HG03571 (cell line): ENCODE results near the gene ABCC3.
"Not testable (repeated sequence)": the region's sequence is repeated elsewhere in the genome, so short reads cannot be mapped to it uniquely, and the experiment has no call there.

Experiments used
- ATAC-seq: cut with Tn5 transposase; IDR thresholded peaks from one replicate; pipeline ENCODE4 v1.9.1; 2021; ENCODE audit not compliant: unreplicated experiment

Gene ABCC3

GRCh38 chr17:50696365-50696879 lies 61.7 kb downstream of the ABCC3 start:
- no peak for ATAC-seq

- ATAC-seq, result no peak
These were observed 62.4 kb downstream of the ABCC3 start for GRCh38 chr17:50697062-50697461.

GRCh38 chr17:50697663-50698272 lies 63.1 kb downstream of the ABCC3 start:
- no peak for ATAC-seq

GRCh38 chr17:50699410-50699809 lies 64.7 kb downstream of the ABCC3 start:
- no peak for ATAC-seq

GRCh38 chr17:50703162-50703561 lies 68.5 kb downstream of the ABCC3 start:
- ATAC-seq, result no peak

- peak; percentile 68 for ATAC-seq
These were observed 72.8 kb downstream of the ABCC3 start, which contains the start of gene ANKRD40 for GRCh38 chr17:50707289-50708049. TSS of gene ANKRD40 (minus strand) at chr17:50707914. CDS start at chr17:50707654, 260 bp downstream.

- no peak for ATAC-seq
These were observed 73.6 kb downstream of the ABCC3 start for GRCh38 chr17:50708050-50709000.

GRCh38 chr17:50709053-50709452 lies 74.4 kb downstream of the ABCC3 start:
- not testable (repeated sequence) for ATAC-seq

GRCh38 chr17:50710025-50710424 lies 75.3 kb downstream of the ABCC3 start:
- ATAC-seq, result no peak

- ATAC-seq, result no peak
These were observed 76.0 kb downstream of the ABCC3 start for GRCh38 chr17:50710650-50711049.

GRCh38 chr17:50712641-50713040 lies 78.0 kb downstream of the ABCC3 start:
- ATAC-seq, result no peak

GRCh38 chr17:50715471-50715870 lies 80.8 kb downstream of the ABCC3 start:
- ATAC-seq, result no peak

GRCh38 chr17:50719144-50719923 lies 84.7 kb downstream of the ABCC3 start, which contains the start of gene LUC7L3:
TSS of gene LUC7L3 (plus strand) at chr17:50719603. CDS start at chr17:50719733, 130 bp downstream.
- peak; percentile 84 for ATAC-seq

GRCh38 chr17:50719924-50720794 lies 85.5 kb downstream of the ABCC3 start:
- ATAC-seq, result no peak

- no peak for ATAC-seq
These were observed 86.7 kb downstream of the ABCC3 start for GRCh38 chr17:50721194-50722010.

- no peak for ATAC-seq
These were observed 88.1 kb downstream of the ABCC3 start for GRCh38 chr17:50722746-50723145.

- not testable (repeated sequence) for ATAC-seq
These were observed 89.9 kb downstream of the ABCC3 start for GRCh38 chr17:50724622-50725021.
